ENCODE data around the gene SERTAD4.
"Not testable (repeated sequence)": the region's sequence is repeated elsewhere in the genome, so short reads cannot be mapped to it uniquely, and the experiment has no call there.

SERTAD4 gene

DNA sequence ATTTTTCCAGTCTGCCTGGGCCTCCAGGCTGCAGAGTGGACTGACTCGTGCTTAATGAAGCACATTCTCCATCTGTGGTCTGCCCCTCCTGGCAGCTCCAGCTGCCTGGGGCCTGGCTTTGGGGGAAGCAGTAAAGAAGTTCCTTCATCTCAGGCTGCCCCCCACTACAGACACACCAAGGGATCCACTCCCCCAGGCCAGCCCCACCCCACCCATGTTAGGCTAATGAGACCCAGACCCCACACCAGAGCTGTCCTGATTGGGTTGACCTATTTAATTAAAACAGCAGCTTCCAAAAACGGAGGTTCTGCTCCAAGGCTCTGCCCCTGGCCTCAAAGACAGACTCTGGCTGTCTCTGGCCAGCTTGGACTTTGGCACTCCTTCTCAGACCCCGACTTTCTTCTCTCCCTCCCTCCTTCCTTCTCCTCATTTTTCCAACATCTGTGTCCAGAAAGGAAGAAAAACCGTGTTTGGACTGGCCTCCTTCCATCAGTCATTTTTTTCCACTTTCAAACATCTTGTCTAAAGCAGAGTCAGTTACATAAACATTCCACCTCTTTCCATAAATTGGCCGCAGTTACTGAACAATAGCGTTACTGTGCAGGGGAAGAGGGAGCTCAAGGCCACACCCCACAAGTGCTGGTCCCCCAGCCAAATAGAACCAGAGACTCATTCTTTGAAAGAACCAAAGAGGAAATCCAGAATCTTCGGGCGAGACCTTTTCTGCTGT is 29.7 kb downstream of the SERTAD4 start:
- DNase-seq, result no peak

DNA sequence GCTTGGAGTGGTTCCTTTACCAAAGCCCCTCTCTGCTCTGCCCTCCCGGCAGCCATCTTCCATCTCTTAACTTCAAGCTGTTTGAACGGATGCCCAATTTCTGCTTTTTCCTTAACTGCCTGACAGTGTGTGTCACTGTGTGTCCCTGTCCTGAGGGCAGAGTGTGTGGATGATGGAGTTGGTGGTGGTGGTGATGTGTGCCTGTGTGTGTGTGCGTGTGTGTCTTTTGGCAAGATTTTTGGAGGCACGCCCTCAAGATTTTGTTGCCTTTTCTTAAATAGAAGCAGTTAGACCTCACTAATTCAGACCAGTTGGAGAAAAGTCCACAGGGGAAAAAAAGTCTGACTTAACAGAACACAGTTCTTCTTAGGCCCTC is 30.3 kb downstream of the SERTAD4 start:
- DNase-seq, result no peak

DNA sequence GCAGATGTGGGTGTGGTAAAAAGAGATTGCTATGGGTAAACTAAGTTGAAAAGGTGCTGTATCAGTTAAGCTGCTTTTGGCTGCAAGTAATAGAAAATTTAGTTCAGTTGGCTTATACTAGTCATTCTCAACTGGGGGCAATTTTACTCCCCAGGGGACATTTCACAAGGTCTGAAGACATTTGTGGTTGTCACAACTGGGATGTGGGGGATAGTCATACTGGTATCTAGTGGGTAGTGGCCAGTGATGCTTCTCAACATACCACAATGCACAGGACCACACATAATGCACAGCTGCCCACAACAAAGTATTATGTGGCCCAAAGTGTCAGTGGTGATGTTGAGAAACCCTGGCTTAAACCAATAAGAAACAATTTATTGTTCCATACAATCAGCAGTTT is 31.4 kb downstream of the SERTAD4 start:
- DNase-seq, result no peak

DNA sequence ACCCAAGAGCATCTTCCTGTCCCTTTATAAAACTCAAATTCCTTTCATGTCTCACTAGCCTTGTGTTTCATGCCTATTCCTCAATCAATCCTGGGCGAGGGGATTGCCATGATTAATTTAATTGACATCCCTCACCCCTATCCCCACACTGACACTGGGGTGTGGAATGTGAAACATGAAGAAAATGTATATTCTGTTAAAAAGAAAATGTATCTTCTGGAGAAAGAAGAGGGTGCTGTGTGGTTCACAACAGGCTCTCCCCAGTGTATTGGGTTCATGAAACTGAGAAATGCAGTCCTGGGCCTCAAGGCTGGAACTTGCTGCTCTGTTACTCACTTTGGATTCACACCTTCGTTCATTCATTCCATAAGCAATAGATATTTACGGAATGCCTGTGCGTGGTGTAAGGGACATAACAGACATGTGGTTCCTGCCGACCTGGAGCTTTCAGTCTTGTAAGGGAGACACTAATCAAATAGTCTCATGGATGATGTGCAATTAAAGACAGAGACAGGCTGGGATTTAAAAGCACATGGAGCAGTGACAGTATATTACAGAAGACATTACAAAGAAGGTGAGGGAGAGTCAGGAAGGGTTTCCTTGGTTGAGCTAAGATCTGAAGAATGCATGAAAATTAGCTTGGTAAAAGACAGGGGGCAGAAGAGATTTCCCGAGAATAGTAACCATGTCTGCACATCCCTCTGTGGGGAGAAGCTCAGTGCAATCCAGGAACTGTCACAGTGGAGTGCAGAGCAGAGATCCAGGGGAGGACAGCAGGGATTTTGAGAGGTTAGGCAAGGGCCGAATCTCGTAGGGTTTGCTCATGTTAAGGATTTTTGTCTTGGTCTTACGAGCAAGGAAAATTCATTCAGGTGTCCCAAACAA is 32.1 kb downstream of the SERTAD4 start:
- no peak for DNase-seq

DNA sequence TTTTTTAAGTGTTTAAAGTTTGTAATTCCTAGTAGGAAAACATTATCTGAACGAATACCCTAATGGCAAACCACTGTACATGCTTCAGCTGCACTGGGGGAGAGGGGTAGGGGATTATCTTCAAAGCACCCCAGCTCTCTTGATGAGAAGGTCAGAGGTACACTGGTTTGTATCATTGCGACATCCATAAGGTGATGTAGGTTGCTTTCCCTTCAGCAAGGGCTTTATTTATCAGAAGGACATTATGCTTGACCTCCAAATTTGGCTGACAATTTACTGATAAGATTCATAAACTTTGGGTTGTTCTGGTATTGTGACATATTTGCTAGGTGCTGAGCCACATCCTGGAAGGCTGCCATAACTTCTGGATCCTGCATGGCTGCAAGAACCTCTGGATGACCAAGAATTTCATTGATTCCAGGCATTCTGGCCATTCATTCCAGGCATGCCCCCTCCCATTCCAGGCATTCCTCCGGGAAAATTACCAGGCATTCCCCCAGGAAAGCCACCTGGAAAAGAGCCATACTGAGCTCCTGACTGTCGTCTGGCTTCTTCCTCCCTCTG is 32.9 kb downstream of the SERTAD4 start:
- not testable (repeated sequence) for DNase-seq

DNA sequence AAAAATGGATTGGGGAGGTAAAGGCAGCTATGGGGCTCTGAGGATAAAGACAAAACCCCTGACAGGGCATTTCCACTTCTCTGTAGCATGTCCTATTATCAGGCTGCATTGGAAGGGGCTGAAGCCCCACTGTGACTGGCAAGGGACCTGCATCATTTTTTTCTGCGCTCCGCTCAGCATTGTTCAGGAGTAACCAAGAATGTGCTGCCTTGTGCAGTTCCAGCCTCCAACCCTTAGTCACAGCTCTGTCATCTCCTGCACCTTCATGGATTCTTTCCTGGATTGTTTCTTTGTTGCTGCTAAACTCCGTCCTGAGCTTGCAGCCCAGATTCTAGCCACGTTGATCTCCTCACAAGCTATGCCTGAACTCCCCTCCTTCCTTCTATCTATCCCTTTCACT is 37.4 kb downstream of the SERTAD4 start:
- DNase-seq, result no peak

DNA sequence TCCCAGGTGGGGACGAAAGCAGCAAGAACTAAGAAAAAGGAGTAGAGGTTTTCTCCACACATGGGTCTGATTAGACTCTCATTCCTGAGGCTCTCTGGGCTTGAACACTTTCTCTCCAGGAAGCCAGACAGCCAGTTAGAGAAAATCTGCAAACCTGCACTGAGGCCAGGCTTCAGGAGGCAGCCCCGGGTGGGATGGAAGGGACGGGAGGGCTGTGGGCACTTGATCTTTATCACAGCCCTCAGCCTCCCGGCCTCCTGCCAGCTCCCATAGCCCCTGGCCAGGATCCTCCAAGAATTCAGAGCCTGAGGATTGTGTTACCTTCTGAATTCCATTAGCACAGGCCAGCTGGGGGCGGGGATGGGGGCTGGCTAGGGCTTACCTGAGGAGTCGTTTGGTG is 40.1 kb downstream of the SERTAD4 start:
- no peak for DNase-seq

DNA sequence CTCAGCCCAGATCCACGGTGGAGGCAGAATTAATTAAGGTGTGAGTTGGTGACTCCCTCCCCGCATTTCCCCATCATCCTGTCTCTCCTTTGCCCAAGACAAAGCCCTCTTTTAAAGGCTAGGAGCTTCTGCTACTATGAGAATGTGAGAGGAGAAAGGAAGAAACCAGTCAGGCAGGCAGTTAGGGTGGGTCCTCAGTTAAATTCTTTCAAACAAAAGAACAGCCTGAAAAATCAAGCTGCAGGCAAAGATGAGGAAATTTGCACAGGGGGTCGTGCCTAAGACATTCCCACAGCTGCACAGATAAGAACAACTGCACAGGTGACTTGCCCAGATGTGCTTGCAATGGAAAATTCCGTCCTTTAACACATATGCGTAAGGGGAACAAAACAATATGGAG is 47.6 kb downstream of the SERTAD4 start:
- no peak for DNase-seq

DNA sequence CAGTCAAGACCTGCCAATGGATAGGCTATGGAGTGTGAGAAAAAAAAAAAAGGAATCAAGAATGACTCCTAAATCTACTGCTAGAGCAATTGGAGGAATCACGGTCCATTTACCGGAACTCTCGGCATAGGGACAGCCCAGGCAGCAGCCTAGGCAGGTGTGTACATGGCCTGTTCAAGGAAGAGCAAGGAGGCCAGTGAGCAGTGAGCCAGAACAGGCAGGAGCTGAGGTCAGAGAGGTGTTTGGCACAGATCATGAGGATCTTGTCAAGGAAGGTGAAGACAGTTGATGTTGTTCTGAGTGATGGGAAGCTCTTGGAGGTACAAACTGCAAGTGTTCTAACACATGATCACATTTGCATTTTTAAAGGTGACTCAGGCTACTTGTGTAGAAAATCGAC is 55.5 kb downstream of the SERTAD4 start:
- DNase-seq, result peak; percentile 1

DNA sequence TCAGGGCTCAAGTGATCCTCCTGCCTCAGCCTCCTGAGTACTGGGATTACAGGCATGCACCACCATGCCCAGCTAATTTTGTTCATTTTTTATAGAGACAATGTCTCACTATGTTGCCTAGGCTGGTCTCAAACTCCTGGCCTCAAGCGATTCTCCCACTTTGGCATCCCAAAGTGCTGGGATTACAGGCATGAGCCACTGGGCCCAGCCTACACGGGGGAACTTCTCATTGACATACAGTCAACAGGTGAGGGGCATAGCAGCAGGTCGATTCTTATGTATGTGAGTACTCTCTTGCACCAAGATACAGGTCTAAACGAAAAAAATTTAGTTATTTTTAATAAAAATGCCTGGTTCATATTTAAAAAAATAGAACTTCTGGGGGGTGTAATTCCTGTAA is 56.7 kb downstream of the SERTAD4 start:
- DNase-seq, result no peak

DNA sequence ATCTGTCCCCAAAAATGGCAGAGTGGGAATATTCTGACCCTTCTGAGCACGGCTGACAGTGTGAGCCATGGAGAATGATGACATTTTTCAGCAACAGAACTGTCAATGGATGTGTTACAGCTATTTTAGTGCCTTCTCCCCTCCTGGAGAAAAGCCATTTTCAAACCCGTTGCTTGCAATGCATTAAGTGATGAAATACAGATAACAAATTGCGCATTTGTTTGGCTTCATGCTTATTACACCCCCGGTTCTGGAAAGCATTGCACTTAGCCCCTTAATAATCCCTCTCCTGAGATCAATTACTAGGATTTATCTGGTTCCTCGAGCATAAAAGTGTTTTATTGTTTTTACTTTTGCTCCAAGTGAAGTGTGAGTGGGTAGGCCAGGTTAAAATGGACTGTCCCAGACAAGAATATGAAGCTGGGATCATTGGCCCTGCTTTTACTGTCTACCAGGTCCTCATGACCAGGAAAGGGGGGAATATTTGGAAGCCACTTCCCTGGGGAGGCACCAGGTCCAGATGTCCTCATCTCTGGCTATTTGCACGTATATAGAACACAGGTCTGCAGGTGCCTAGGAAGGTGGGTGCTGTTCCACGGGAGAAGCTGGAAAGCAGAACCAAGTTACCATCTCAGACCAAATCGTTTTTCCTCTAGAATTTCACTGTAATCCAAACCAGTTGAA is 58.6 kb downstream of the SERTAD4 start:
- DNase-seq, result no peak

DNA sequence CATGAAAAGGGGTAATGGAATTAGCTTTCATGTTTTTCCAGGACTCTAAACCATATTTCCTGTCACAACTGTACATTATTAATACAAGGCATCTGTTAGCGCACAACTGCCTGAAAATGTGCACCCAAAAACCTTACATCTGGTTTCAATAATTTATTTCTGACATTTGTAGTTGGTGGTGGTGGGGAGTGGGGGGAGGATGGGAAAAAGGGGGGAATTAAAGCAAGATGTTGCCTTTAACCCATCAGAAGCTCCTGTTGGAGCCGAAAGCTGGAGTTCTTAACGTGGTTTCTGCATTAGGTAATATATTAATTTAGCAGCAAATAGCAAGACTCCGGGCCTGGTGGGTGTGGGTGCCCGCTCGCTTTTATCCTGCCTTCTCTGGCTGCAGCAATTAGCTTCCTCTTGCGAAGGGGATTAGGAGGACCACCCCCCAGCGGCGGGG is 59.2 kb downstream of the SERTAD4 start:
- no peak for DNase-seq

DNA sequence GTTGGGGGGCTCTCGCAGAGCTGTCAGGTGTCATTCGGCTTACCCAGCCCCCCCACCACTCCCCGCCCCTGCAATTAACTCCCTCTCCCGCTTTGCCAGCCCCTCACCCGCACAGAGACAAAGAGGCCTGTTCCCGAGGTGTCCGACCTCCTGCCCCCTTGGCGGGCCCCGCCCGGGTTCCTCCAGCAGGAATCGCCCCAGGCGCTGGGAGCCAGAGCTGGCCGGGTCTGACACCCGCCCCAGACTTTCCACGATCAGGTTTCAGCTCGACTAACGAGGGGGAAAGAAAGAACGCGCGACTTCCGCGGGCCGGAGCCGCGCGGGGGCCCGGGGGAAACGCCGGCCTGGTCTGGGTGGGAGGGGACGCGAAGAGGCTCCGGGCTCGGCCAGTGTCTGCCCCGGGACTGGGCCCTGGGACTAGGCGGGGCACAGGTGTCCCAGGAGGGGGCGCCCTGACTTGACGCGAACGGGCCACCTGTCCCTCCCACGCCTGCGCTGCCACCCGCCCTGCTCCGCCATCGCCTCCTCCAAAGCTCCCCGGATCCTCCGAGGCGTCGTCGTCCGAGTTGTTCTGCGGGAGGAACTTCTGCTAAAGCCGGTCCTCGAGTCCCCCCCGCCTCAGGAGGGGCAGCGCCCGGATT is 59.8 kb downstream of the SERTAD4 start:
- DNase-seq, result peak; percentile 50

DNA sequence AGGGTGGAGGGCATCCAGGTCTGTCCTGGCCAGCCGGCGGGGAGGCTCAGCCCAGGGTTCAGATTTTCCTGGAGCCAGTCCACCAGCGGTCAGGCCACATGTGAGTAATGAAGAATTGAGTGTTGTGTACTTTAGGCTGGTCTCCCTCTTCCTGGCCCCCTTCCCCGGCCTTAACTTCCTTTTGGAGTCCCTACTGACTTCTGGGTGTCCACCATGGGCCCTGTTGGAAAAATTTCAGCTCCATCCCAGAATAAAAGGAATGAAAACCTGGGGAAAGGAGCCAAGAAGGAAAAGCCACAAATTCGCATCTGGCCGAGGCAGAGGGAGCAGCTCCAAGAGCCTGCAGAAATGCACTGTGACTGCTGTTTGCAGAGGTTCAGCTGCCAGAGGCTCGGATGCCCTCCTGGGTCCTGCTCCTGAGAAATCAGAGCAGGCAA is 60.6 kb downstream of the SERTAD4 start:
- no peak for DNase-seq

DNA sequence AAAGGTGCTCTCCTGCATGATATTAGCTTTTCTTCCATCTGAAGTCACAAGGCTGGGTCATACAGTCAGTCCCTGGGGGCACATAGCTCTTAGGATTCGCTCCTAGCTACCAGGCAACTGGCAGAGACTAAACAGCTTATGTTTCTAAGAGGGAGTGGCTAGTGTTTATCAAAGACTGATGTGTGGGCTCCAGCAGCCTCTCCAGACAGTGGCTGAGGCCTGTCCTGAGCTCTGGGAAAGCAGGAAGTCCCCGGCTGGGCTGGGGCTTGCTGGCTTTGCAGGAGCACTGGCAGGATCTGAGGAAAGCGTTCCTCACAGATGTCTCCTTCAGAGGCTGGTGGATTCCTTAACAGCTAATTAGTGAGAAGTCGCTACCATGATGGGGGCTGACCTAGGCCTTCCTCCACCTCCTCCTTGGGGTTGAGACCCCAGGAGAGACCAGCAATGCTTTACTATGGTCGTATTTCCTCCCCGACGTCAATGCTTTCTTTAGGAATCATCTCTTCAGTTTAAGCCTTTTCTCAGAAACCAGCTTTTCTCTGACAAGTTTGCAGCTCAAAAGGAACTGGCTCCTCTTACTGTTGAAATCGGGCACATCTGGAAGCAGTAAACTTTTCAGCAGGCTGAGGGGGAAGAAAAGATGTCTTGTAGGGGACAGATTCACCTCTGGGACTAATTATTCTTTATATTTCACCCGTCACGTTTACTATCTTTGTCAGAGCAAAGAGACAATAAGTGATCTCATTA is 62.6 kb downstream of the SERTAD4 start:
- DNase-seq, result peak; percentile 27

Measured in NCI-H2029 (cell line).